ENCODE data around the gene ALX3. TPM values are rescaled to one million over a fixed set of nuclear protein-coding genes. Genes with fewer than 3 reads are reported as not detected.

ALX3 gene
- total RNA-seq, 4 donors from 2014 or later, result 0.21 to 0.26 TPM; not detected in 2

GRCh38 chr1:110065841-110066240, 4.6 kb downstream of the ALX3 start:
- no peaks in the 10 kb centered on the region for H3K9me3 ChIP-seq
- DNase-seq, result no peak
- intact Hi-C loops (cut with DNase I; ENCODE audit: low total_unique reads), result no loop called here
- peaks cover 0 to 6% of the 10 kb centered on the region in 2 donors for H3K4me1 ChIP-seq
- no peak overlapping the region for H3K4me3 ChIP-seq
- no peak overlapping the region for H3K27ac ChIP-seq
- peaks cover 26 to 29% of the 10 kb centered on the region in 2 donors for H3K27me3 ChIP-seq
- no peaks in the 10 kb centered on the region for H3K36me3 ChIP-seq
- TF ChIP-seq POLR2A (IDR thresholded peaks at IDR 0.05), result no peak
- TF ChIP-seq CTCF (IDR thresholded peaks at IDR 0.05), result no peak

DNA sequence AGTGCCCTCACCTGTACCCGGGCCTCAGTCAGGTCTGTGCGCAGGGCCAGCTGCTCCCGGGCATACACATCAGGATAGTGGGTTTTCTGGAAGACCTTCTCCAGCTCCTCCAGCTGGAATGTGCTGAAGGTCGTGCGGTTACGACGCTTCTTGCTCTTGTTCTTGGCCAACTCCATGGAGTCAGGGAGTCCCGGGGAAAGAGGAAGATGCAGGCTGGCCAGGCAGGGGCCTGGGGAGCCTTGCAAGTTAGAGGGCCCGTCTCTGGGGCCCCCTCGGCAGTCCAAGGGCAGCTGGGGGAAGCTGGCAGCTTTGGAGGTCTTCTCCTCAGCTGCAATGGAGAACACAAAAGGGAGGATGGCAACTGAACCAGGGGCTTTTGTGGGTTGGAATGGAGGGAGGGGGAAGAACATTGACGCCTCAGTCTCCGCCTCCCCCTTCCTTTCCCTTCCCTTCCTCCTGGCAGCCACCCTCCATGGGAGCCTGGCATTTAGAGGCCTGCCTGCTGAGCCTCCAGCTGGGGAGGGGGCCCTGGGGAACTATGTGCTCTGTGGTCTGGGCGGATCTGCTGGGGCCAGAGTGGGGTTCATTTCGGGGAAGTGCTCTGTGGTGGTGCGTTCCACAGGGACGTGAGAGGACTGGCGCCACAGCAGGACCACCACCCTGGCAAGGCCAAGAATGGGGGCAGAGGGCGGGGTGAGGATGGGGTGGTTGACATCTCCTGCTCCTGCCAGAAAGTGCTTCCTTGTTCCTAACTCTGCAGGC, 5.7 kb downstream of the ALX3 start:
- TF ChIP-seq CTCF (IDR thresholded peaks at IDR 0.05), result no peak
- TF ChIP-seq POLR2A (IDR thresholded peaks at IDR 0.05), result no peak
- Histone ChIP-seq H3K36me3 (no peaks in the 10 kb centered on the region), H3K4me1 (no peaks in the 10 kb centered on the region), H3K9me3 (no peaks in the 10 kb centered on the region), H3K27ac (no peak overlapping the region), H3K4me3 (no peak overlapping the region), H3K27me3 (peaks cover 20 to 23% of the 10 kb centered on the region in 2 donors)
- intact Hi-C loops (cut with DNase I; ENCODE audit: low total_unique reads), result no loop called here
- no peak for DNase-seq

- Histone ChIP-seq H3K36me3 (no peaks in the 10 kb centered on the region), H3K4me1 (no peaks in the 10 kb centered on the region), H3K9me3 (no peaks in the 10 kb centered on the region), H3K4me3 (no peak overlapping the region), H3K27ac (no peak overlapping the region), H3K27me3 (peaks cover 10 to 13% of the 10 kb centered on the region in 2 donors)
- DNase-seq, result no peak
- intact Hi-C loops (cut with DNase I; ENCODE audit: low total_unique reads), result no loop called here
- TF ChIP-seq CTCF (IDR thresholded peaks at IDR 0.05), result no peak
- TF ChIP-seq POLR2A (IDR thresholded peaks at IDR 0.05), result no peak
These were observed 6.7 kb downstream of the ALX3 start for GRCh38 chr1:110063781-110064180.

DNA sequence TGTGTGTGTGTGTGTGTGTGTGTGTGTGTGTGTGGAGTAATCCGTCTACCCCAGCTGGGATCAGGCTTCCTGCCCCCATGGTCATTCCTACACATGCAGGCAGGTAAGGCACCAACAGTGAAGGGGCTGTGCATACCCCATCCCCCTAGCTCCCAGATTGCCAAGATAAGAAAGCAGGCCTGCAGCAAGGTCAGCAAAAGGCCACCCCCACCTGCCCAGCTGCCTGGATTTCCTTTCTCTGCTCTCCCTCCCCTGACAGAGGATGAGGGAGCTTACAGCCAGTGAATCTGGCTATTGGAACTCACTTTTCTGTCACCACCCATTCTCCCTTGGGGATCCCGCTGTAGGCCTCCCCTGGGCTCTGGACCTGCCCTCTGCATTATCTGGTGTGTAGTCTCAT, 7.9 kb downstream of the ALX3 start:
- H3K4me3 ChIP-seq, result no peak overlapping the region
- intact Hi-C loops (cut with DNase I; ENCODE audit: low total_unique reads), result no loop called here
- H3K27me3 ChIP-seq, result peaks cover 0 to 2% of the 10 kb centered on the region in 2 donors
- H3K4me1 ChIP-seq, result peaks cover 0 to 3% of the 10 kb centered on the region in 2 donors
- no peak for DNase-seq
- no peaks in the 10 kb centered on the region for H3K9me3 ChIP-seq
- H3K27ac ChIP-seq, result no peak overlapping the region
- no peaks in the 10 kb centered on the region for H3K36me3 ChIP-seq
- no peak for TF ChIP-seq CTCF (IDR thresholded peaks at IDR 0.05)
- no peak for TF ChIP-seq POLR2A (IDR thresholded peaks at IDR 0.05)

- Histone ChIP-seq H3K4me3 (no peak overlapping the region), H3K27me3 (no peaks in the 10 kb centered on the region), H3K27ac (no peak overlapping the region), H3K9me3 (no peaks in the 10 kb centered on the region), H3K36me3 (no peaks in the 10 kb centered on the region), H3K4me1 (peaks cover 0 to 3% of the 10 kb centered on the region in 2 donors)
- TF ChIP-seq POLR2A (IDR thresholded peaks at IDR 0.05) (no peak), CTCF (IDR thresholded peaks at IDR 0.05) (no peak)
- intact Hi-C loops (cut with DNase I; ENCODE audit: low total_unique reads), result no loop called here
- no peak for DNase-seq
These were observed 9.1 kb downstream of the ALX3 start for GRCh38 chr1:110061341-110061740.
